GM20431 (cell line): ENCODE data around the gene ANXA4.
"Not testable (repeated sequence)": the region's sequence is repeated elsewhere in the genome, so short reads cannot be mapped to it uniquely, and the experiment has no call there.

Experiments used
- in situ Hi-C: fragments of 300-500 bp; cut with MseI, MboI; formaldehyde crosslinking; loops from one replicate; pipeline ENCODE4 v1.15.0; 2020; ENCODE audit warnings: low sequenced_read_pairs; ENCODE audit not compliant: unreplicated experiment

Gene ANXA4

GRCh38 chr2:69774258-69774983 is 32.5 kb downstream of the ANXA4 start:
- in situ Hi-C loops: not testable (repeated sequence)

DNA sequence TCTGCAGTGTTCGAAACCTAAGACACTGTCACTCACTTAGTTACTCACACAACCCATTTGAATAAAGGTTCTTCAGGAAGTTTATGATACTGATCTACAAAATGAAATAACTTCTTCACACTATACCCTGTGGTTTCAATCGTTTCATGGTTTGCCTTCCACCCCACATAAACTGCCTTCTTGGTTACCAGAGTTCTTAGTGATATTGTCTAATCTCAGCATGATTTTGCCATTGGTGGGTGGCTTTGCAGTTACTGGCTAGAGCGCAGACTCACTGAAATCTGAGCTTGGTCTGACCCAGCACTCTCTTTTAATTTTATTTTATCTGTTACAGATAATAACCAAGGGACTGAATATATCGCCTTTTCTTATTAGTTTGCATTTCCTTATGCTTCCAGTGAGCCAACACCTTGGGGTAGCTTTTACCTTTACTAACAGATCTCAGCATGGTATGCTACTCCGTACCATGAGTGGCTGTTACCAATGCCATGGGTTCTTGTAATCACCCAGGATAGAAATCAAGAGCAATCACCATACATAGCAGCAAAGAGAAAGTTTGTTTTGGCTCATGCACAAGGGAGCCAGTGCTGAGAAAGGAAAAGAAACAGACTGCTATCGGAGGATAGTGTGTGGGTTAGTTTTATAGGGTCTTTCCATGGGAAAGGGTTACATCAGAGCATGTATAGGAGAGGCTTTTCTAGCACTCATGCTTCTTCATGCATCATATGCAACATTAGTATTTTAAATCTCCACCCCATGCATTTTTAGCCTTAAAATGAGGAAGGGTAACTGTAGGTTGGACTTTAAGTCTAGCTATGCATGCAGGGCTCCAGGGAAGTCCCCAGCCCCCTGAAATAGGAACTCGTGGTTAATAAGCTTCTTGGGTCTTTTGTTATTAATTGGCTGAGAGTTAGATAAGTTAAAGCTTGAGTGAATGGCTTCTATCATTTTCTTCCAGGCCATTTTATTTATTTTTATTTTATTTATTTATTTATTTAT is 33.3 kb downstream of the ANXA4 start:
- in situ Hi-C loops: no loop called here

DNA sequence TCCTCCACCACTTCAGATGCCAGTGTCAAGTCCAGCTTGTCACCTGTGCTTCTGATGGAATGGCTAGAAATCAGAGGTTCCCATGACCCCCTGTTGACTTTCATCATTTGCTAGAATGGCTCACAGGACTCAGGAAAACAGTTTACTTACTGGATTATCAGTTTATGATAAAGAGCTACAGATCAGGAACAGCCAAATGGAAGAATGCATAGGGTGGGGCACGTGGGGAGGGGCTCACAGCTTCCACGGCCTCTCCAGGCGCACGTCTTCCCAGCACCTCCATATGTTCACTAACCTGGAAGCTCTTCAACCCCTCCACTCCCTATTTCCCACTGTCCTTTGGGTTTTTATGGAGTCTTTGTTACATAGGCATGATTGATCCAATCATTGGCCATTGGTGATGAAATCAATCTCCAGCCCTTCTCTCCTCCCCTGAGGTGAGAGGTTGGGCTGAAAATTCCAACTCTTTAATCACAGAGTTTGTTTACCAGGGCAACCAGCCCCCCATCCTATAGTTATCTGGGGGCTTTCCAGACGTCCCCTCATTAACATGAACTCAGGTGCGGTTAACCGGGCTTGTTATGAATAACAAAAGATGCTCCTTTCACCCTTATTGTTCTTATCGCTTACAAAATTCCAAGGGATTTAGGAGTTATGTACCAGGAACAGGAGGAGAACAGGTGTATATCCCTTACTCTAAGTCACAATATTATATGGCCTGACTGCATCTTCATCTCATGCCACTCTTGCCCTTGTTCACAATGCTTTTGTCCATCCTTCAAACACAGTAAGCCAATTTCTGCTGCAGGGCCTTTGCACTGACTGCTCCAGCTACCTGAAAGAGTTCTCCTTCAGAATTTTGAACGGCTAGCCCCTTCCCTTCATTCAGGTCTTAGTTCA is 35.2 kb downstream of the ANXA4 start:
- in situ Hi-C loops: no loop called here

DNA sequence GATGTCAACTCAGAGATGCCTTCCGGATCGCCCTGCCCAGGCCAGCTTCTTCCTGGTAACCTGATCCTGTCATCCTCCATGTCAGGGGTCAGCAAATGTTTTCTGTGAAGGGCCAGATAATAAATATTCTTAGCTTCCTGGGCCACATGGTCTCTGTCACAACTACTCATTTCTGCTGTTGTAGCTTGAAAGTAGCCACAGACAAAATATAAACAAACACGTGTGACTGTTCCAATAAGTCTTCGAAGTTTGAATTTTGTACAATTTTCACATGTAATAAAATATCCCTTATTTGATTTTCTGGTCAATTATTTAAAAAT is 35.8 kb downstream of the ANXA4 start:
- in situ Hi-C loops: no loop called here

GRCh38 chr2:69779258-69780001 is 37.5 kb downstream of the ANXA4 start:
- in situ Hi-C loops: no loop called here

GRCh38 chr2:69780921-69781320 is 39.0 kb downstream of the ANXA4 start:
- in situ Hi-C loops: no loop called here

DNA sequence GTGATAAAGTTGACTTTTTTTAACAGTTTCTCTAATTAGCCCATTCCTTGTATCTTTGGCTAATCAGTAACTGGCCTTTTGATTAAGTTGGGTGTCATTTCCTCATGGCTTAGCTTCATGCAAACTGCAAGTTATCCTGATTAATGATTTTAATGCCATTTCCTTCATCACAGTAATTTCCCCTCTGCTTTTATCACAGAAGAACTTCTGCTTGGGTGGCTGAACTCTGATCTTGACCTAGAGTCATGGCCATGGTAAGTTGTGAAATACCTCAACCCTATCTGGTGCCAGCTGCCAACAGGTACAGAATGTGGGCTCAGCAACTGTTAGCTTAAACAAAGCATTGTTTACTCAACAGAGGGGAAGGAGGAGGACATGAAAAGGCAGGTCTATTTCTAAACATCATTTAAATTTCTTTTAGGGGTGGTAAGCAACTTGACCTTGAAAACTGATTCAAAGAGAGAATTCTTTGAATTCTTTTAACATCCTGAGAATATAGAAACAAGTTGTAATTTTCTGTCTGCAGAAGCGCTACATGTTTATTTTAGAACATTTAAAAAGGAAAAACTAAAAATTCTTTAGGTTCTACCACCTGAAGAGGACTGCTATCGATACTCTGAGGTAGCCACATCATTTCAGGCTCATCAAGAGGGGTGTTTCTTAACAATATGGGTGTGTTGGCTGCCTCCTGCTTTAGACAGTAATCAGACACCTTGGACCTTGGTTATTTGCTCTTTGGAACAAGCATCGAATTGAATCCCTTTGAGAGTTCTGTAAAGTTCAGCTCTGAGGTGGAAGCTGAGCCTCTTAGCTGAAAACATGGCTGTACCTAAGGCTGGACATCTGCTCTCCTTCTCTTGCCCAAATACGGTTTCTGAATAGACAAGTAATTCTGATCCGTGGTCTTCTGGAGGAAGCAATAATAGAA is 39.7 kb downstream of the ANXA4 start:
- in situ Hi-C loops: no loop called here

DNA sequence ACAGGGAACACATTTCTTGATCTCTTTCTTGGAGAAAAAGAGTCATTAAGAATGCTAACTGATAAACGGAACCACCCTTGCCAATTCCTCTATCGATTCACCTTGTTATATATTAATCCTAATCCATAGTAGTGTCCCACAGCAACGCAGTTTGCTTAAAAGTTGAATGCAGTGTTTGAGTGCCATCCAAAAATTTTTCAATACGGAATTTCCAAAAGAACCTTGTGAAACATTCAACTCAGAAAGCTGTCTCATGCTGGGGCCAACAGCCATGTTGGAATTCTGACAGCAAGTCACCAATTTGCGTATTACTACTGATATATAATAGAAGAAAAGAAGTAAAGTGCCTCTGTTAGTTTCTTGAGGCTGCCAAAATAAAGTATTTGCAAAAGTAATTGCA is 42.3 kb downstream of the ANXA4 start:
- in situ Hi-C loops: no loop called here

DNA sequence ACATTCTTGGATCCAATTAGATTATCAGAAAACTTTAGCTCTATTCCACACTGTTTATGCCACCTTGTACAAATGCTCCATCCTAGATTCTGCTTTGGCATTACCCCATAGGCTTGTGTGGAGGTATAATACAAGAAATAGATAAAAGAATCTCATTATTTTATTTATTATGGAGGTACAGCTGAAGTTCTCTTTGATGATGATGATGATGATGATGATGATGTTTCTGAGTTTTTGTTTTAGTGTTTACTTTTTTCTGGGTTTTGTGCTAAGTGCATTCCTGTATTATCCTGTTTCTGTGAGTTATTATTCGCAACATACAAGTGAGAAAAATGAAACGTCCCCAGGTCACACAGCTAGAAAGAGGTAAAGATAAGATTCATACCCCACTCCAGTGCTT is 43.4 kb downstream of the ANXA4 start:
- in situ Hi-C loops: no loop called here

- in situ Hi-C loops: no loop called here
Measured at GRCh38 chr2:69786052-69786560, 44.2 kb downstream of the ANXA4 start.

DNA sequence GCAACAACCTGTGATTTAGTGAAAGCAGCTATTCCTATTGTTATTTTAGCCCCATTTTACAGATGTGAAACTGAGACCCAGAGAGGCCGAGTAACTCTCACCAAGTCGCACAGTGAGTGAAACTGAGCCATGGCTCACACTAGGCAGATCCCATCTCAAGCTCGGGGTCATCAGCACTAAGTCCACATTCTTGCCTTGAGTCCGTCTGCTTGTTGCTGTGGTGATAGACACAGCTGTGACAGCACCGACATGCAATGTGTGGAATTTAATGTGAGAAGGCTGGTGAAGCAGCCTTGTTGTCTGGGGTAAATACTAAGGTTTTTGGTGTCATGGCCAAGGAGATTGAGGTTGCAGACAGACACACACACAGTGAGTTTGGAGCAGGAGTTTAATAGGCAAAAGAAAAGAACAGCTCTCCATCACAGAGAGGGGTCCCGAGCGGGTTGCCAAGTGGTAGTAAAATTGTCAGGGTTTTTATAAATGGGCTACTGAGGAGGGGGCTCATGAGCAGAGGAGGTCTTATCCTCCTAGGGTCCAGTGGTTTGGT is 47.3 kb downstream of the ANXA4 start:
- in situ Hi-C loops: no loop called here

DNA sequence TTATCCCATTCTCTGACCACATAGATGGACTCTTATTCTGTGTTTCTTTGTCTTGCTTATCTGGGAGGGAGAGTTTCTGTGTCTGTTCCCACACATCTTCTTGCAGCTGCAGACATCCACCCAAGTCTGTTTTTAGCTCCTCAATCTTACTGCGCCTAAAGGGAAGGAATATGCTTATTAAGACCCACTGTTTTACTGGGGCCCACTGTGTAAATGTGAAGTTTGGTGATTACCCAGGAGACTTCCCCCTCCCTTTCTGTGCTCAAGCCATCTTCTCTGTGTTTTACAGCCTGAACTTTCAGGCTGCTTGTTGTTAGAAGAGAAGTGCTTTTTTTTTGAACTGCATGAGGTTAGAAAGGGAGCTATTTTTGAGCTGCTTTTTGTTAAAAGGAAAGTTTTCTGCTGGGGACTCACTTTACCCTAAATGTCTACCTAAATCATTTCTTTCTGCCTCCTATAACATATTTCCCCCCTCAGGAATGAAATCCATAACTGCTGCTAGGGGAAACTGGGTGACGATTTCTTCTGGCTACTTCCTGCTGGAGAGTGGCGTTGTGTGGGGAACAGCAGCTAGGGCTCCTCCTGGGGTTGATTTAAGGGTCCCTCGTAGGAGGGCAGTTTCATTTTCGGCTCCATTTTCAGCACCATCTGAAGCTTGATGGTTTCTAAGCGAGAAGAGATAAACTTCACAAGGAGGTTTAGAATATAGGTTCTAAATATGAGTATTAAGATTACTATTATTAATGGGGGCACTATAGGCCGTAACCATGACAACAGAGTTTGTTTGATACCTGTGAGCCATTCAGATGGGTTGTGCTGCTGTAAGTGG is 48.1 kb downstream of the ANXA4 start:
- in situ Hi-C loops: no loop called here

- in situ Hi-C loops: no loop called here
Measured at GRCh38 chr2:69790601-69790959, 48.6 kb downstream of the ANXA4 start.

DNA sequence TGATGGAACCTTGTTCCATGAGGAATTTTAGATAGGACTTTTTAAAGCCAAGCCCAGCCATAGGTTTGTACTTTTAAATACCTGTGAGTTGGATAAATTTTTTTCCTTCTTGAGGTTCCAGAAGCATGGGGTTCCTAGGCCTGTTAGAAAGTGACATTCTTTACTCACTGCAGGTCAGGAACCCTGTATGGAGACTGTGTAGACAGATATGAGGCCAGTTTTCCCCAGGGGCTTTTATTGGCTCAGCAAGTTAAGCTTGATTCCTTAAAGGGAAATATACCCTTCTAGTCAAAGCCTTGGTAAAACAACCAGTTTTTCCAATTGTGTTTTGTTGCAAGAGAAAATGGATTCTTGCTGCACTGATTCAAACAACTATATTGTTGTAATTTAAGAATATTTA is 49.1 kb downstream of the ANXA4 start:
- in situ Hi-C loops: no loop called here

GRCh38 chr2:69796174-69796573 is 54.2 kb downstream of the ANXA4 start:
- in situ Hi-C loops: no loop called here

DNA sequence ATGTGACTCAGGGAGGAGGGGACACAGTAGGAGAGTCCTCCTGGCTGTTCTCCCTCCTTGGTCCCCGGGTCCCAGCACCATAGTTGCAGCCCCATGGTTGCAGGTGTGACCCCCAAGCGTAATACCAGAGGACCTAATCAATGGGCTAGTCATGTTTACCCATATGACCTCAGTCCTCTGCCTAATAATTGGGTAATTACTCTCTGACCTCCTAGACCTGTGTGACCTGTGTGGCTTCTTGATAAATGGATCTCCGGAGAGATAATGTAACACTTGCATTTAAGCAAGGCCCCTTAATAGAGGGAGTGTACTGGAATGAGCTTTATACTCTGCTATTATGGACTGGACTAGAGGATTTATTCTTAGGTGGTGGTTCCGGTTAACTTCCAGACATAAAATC is 55.3 kb downstream of the ANXA4 start:
- in situ Hi-C loops: no loop called here

- in situ Hi-C loops: no loop called here
Measured at GRCh38 chr2:69797836-69798289, 55.9 kb downstream of the ANXA4 start.
